Measurements from ENCODE around the gene ICA1.
"Not testable (repeated sequence)": the region's sequence is repeated elsewhere in the genome, so short reads cannot be mapped to it uniquely, and the experiment has no call there.

ICA1 gene

DNA sequence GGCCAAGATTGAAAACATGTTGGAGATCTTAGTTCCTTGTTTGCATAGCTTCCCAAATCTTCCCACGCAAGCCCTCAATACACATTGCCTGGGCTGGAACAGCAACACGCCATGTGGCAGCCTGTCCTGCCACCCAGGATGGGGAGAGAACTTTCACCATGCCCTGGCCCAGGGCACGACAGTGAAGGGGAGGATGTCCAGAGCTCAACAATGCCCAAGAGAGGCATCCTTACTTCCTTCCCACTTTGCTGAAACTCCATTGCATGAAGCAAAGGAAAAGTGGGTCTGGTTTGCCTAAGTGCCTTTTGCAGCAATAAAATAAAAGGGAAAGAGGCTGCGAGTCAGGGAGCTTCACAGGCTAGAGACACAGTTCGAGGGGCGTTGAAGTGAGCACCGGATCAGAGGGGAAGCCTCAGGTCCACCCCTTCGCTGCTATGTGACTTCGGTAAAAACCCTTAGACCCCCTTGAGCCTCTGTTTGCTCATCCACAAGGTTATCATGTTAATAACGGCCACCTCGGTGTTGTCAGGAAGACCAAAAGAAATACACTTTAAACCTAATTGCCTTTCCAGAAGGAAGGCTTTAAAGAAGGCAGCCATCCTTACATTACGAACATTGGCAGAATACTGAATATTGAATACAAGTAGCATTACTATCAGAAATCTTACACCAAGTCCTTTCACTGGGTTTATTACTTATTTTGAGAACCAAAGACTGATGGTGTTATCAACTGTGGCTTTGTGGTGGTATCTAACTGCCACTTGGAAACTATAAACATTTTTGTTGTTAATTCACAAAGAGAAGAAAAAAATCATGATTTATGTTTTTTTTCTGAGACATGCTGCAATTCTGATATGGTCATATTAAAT lies 133.3 kb downstream of the ICA1 start:
- DNase-seq, result no peak

DNA sequence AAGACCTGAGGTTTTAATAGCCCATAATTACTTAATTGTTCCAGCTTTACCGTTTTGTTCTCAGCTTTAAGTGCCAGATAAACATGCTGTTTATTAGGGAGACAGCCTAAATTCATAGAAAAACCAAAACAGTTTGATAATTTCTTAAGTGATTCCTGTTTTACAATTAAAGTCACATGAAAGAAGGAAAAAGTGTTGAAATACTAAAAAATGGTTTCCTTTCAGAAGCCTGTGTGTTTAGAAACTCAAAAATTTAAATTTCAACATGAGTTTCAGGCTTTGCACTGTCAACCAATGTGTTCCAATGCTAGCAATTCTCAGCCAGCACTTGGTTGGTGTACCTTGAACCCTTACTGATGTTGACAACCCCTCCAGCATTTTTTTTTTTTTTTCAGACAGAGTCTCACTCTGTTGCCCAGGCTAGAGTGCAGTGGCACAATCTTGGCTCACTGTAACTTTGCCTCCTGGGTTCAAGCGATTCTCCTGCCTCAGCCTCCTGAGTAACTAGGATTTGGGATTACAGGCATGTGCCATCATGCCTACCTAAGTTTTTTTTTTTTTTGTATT lies 135.3 kb downstream of the ICA1 start:
- no peak for DNase-seq

DNA sequence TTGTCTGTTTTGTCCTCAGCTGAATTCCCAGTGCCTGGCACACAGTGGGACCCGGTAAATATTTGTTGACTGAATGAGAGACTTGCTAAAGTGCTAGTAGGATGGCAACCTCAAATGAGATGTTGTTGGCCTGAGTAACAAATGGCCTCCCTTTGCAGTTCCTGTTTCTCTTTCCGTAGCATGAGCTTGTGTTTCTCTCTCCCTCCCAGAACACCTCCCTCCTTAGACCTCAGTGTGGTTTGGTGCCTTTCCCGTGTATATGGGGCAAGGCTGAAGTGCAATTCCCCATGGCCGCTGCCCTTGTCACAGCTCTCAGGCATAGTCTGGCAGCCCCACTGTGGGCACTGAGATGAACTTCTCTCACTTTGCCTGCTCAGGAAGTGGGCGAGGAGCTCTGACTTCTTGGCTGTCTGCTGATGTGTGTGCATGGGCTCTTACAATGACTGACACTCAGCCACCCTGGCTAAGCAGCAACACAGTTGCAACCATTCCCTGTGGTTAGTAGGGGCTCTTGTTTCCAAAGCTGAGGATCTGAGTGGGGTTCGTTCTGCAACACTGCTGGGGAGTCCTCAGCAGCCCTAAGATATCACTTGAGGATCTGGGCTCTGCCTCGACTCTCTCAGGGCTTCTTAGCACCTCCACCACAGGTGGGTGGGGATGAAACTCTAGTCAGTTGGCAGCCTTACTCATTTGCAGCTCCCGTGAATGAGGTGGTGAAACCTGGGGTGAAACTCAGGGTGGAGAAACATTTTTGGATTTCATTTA lies 136.1 kb downstream of the ICA1 start:
- DNase-seq, result no peak

DNA sequence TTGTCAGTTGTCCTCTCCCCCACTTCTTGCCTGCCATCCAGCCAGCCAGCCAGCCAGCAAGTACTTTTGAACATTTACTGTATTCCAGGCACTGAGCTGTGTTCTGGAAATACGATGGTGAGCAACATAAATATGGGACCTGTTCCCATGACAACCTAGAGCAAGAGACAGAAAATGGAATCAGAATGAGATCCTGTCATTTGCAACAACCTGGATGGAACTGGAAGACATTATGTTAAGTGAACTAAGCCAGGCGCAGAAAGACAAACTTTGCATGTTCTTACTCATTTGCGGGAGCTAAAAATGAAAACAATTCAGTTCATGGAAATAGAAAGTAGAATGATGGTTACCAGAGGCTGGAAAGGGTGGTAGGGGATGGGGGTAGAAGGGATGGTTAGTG lies 140.7 kb downstream of the ICA1 start:
- DNase-seq, result no peak

DNA sequence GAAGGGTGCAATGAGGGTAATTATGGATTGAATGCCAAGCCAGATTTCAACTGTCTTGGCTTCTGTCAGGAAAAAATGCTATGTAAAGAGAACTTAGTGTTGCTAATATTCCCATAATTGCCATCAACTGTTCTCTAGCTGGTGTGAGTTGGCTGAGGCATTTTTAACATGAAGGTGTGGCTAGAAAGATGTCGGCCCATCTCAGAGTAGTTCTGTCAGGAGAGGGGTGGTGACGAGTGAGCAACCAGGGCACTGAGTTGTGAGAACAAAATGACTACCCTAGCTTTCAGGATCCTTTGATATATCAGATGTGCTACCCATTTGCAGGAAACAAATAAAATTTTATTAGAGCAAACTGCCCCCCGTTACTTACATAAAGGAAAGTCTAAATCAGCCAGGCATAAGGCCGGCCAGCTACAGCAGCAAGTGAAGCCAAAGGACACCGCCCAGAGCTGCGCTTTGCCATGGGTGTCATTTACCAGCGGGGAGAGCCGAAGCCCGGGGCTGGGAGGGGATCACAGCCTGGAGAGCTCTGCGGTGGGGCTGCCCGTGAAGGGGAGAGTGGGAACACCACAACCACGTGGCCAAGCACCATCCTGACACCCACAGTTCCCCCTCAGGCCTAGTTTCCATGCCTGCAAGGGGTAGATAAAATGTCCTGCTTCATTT lies 141.4 kb downstream of the ICA1 start:
- no peak for DNase-seq

DNA sequence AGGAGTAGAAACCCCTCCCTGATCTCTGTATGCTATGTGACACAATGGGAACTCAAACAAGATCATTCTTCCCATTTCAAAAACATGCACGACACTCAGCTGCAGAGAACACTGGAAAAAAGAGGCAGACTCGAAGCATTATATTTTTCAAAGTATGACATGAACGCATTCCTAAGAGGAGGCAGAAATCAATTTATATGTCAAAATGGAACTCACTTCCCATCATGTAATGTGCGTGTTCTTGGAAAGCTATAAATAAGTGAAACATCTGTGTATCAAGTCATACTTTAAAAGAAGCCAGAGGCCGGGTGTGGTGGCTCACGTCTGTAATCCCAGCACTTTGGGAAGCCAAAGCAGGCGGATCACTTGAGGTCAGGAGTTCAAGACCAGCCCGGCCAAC lies 142.7 kb downstream of the ICA1 start:
- DNase-seq, result no peak

DNA sequence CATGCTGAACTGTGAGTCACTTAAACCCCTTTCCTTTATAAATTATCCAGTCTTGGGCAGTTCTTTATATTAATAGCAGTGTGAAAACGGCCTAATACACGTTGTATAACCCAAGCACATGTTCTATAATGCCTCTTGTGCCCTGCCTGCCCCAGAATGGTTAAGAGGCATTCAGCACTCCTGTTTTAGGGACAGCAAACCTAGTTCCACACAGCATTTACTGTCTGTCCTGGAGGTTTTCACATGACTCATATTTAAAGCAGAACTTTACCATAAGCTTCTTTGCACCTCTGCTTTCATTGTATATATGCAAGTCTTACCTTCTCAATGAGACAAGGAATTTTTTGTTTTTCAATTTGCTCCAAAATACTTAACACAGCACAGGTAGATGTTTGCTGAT lies 144.8 kb downstream of the ICA1 start:
- DNase-seq, result no peak

DNA sequence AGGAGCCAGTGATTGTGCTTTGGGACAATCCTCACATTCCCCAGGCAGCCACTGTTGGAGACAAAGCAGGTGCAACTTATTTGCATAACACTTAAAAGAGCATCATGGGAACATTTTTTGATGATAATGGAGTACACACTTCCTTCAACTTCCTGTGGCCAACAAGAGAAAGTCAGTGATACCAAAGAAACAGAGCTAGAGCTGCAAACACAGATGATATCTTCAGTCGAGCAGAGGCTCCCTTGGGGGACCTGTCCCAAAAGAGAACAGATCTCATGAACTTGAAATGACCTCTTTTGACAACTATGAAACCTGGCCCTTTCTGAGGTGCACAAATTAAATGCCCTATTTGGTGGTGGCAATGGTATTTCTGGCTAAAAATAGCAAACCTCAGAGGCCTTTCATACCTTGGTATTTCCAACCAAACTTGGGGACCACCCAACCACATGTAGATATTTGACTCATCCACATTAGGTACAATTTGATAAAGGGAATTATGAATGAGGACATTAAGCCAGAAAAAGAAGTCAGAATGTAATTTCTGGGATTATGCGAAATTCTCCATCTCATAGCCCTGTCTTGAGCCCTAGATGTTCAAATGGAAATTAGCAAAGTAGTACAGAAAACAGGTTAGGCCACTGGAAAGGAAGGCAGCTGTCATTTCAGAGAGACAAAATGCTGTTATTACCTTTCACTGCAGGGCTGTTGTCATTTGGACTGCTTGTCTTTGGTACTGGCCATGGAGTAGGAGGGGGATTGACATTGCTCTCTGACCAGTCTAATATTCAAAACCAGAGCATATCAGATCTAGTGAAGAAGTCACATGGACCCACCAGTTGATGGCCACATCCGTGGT lies 146.2 kb downstream of the ICA1 start:
- DNase-seq, result no peak

DNA sequence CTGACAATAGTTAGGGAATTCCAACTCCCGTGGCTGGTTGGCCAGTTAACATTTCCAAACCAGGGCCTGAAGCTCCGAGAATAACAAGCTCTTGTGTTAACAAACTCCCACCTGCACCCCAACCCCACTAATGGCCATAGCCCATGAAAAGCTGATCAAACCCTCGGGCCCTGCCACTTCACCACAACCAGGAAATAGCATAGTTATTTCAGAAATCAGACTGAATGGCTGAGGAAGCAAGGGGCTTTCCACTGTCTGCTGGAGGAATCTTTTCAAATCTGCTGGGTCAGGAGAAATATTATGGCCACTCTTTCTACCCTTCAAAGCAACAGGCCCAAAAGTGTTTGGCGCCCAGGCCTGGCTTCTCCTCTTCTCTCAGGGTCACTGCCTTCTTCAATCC lies 147.8 kb downstream of the ICA1 start:
- no peak for DNase-seq

DNA sequence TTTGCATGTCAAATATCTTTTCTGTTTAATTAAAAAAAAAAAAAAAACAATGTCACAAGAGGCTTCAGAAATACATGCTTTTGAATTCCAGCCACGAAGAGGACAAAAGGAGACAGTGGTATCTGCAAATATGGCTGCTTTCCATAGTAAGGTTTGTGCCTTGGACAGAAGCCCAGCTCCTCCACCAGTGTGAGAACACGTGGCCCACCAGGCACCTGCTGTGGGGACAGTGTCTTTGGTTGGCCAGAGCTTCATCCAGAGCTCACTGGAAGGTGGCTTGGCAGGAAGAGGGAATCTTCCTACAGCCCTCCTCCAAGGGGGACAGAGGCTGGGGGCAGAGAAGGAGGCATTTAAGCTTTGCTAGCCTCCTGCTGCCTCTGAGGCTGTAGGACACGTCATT lies 148.8 kb downstream of the ICA1 start:
- DNase-seq, result no peak

DNA sequence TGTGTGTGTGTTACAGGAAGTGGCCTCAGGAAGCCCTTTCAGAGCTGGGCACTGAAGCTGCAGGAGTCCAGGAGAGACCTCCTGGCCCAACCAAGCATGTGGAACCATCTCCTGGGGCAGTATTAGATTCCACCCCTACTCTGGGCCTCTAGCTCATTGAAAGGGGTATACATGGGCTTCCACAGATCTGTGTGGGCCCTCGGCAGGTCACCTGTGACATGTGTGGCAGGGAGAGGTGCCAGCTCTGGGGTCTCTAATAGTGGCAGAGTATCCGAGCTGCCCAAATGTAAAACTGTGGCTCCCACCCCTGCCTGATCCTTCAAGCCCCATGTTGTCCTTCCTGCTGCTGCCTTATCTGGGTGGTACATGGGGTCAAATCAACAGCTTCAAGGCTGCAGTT lies 149.3 kb downstream of the ICA1 start:
- DNase-seq, result no peak

DNA sequence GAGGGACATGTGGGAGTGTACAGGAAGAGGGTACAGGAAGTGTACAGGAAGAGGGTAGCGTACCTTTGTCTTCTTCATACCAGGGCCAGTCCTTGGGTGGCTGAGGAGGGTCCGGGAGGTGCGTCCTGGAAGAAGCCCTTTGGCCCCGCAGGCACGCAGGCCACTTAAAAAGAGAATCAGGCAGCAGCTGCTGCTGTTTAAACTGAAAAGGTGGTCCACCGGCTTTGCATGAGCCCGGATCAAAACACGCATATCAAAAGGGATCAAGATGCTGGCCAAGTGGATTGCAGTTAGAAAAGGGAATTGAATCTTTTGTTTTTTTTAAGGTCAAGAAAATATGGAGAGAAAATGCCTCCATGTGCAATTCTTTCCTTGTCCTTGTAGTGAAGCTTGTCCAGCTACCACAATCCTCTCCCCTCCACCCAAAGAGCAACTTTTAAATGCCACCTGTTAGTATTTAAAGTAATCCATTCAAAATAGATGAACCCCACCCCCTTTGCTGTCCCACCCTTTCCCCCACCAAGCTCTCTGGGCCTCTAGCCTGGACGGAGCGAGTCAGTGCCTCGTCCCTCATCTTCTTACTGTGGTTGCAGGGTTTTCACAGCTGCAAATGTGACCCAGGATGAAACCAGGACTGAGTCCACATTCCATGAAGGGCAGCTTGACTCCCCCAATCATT lies 150.5 kb downstream of the ICA1 start:
- no peak for DNase-seq

DNA sequence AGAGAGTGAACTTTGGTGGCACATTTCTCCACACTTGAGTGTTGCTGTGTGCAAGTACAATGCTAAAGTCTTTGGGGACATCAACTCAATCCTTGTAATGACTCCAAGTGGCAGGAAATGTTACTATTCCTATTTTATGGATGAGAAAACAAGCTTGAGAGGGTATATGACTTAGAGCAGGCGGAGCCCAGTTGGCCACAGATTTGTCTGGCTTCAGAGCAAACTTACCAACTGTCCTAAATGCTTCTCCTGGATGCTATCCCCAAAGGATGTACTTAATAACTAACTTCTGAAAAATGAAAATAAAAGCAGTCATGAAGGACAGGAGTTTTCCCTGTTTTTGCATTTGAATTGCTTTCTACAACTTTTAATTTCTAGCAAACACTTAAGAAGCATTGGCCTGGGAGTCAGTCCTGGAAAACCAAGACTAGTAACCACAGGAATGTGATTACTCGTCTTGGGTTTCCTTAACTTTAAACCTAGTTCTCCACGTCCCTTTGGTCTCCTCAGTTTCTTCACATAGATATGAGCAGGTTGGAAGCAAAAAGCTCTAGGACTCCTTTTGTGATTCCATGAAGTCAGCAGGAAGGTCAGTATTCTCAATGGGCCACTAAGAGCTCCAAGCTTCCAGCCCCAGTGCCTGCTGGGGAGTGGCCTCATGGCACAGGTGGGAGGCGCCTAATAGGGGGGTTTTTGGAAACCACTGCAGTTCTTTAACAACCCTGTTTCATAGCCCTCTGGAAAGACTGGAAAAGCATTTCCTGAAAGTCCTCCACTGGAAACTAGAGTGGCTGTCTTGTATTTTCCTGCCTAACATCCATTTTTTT lies 152.6 kb downstream of the ICA1 start:
- DNase-seq, result peak in 1 of 2 experiments; percentile 21

DNA sequence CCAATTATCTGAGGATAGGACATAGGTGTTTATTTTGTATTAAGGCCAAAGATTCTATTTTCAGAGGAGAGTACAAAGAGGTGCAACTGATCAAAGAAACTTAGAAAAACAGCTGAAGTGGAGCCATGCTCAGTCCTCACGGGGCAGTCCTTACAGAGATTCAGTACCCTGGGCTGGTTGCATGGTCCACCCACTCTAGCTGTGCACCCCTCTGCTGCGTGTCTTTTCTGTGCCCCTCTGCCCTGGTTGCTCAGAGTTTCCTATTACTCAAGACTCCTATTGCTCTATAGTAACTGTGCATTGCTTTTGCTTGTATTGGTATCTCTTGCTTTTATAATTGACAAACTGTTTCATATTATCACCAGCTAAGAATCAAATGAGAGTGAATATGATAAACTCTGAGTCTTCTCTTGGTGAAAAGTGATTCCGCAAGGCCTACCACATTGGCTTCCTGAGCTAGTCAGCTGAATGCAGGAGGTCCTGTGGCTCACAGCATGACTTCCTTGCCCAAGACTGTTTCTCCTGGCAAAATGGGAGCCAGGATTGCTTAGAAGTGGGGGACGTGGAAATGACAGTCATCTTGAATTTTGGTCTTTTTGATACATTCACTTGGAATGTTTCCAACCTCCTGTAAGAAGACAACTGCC lies 156.4 kb downstream of the ICA1 start:
- DNase-seq, result no peak

DNA sequence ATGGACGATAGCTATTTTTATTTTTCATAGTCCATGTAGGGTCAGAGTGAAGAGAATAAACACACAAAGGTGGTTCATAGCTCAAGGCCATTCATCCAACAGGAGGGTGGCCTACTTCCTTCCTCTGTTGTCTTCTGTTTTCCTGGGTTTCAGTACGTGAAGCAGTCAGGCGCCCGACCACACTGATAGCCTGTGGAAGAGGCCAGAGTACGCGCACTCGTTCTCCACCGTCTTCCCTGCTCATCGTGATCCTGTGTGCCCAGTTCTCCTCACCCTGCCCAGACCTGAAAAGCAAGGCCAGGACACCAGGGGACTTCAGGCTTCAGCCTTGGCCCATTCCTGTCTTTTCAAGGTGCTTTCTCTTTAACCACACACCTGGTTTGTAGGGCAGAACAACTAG lies 158.7 kb downstream of the ICA1 start:
- DNase-seq, result no peak

DNA sequence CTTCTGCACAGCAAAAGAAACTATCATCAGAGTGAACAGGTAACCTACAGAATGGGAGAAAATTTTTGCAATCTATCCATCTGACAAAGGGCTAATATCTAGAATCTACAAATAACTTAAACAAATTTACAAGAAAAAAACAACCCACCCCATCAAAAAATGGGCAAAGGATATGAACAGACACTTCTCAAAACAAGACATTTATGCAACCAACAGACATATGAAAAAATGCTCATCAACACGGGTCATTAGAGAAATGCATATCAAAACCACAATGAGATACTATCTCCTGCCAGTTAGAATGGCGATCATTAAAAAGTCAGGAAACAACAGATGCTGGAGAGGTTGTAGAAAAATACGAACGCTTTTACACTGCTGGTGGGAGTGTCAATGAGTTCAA lies 160.7 kb downstream of the ICA1 start:
- DNase-seq, result not testable (repeated sequence)

DNA sequence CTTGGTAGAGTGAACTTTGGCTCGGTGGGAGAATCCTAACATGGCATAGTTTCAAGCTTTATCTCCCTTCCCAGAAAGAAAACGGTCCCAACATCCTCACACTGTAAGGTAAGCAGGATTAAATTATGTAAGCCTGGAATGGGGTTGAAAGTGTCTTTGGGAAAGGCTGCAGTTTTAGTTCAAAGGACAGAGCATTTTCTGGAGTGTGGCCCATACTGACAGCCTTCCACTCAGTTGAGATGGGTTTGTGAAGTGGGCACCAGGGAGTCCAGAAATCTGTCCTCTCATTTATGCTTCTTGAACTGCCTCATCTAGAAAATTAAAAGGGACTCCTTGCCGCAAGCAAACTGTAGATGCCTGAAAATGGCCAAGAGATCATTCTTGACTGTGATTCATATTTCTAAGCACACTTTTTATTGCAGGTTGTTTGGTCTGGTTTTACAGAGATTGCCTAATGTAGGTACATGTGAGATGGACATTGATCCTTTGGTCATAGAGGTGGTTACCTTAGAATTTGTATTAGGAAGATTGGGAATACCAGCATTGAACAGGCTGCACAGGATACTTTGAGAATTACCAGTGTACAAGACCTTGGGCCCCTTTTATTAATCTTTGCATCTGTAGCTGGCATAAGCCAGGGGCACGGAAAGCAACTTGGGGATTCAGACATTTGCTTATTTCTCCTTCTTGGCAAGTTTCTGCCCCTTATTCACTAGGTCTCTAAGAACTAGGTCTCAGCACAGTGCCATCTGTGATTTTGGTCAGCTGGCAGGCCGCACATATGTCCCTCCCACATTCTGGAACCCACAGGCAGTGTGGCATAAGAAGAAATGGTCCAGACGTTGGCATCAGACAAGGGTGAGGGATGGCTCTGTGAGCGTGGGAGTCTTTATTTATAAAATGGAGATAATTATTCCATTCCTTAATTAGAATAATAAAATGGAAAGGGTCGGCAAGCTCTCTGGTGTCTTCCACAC lies 167.5 kb downstream of the ICA1 start:
- DNase-seq, result no peak

DNA sequence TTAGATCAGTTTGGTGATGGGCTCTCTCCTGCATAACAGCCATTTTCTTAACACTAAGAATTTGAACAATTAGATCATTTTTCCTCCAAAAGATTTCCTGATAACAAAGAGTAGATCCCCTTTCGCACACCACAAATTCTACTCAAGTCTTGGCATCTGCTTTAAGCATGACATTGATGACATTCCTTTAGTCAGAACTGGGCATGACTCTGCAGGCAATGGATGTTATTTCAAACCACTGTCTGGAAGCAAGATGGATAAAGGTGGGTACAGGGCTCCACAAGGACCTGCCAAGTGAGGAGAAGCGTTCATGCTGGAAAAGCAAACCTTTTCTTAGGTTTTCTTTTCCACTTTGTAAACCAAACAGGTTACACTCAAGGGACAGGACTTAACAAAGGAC lies 169.8 kb downstream of the ICA1 start:
- no peak for DNase-seq

Data from SW 1271 (cell line).